ENCODE results near the gene PPT2.

The PPT2 gene

GRCh38 chr6:32151863-32152768 is 1.8 kb upstream of the PPT2 start, which contains the start of gene PRRT1:
Gene PRRT1, minus strand, starts transcription at chr6:32151939. Its CDS starts 112 bp downstream, at chr6:32151827.
- H3K4me3 ChIP-seq (ENCODE audit: low read depth, low read length) = no peak within 1 kb of the TSS
- TF ChIP-seq, protein P1, sequence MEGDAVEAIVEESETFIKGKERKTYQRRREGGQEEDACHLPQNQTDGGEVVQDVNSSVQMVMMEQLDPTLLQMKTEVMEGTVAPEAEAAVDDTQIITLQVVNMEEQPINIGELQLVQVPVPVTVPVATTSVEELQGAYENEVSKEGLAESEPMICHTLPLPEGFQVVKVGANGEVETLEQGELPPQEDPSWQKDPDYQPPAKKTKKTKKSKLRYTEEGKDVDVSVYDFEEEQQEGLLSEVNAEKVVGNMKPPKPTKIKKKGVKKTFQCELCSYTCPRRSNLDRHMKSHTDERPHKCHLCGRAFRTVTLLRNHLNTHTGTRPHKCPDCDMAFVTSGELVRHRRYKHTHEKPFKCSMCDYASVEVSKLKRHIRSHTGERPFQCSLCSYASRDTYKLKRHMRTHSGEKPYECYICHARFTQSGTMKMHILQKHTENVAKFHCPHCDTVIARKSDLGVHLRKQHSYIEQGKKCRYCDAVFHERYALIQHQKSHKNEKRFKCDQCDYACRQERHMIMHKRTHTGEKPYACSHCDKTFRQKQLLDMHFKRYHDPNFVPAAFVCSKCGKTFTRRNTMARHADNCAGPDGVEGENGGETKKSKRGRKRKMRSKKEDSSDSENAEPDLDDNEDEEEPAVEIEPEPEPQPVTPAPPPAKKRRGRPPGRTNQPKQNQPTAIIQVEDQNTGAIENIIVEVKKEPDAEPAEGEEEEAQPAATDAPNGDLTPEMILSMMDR (IDR thresholded peaks at IDR 0.05; ENCODE audit: low read depth, low read length, missing control alignments) = no peak
- DNase-seq (ENCODE audit: low read depth) = no peak

- H3K4me3 ChIP-seq (ENCODE audit: low read depth, low read length) = no peak overlapping the region
- DNase-seq (ENCODE audit: low read depth) = no peak
Measured at GRCh38 chr6:32152769-32153563, 975 bp upstream of the PPT2 start.

DNA sequence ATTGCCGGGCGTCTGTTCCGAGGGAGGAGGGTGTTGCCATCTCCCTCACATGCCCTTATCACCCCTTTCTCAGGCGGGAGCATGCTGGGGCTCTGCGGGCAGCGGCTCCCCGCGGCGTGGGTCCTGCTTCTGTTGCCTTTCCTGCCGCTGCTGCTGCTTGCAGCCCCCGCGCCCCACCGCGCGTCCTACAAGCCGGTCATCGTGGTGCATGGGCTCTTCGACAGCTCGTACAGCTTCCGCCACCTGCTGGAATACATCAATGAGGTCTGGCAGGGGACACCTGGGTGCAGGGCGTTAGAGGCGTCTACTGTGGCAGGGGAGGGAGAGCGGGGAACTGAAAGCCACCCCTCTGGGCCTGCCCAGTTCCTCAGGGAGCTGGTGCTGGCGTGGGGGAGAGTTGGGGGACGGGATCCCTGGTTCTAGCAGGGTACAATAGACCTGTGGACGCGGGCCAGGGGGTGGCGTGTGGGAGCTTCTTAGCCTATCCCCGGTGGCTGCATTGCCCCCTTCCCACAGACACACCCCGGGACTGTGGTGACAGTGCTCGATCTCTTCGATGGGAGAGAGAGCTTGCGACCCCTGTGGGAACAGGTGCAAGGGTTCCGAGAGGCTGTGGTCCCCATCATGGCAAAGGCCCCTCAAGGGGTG is 697 bp downstream of the PPT2 start:
- DNase-seq (ENCODE audit: low read depth) = no peak
- H3K4me3 ChIP-seq (ENCODE audit: low read depth, low read length) = peak overlapping the region; percentile 57
- TF ChIP-seq, protein P1 (IDR thresholded peaks at IDR 0.05; ENCODE audit: low read depth, low read length, missing control alignments) = peak; percentile 44

More at GRCh38 chr6:32152769-32153563, 975 bp upstream of the PPT2 start:
- TF ChIP-seq, protein P1 (IDR thresholded peaks at IDR 0.05; ENCODE audit: low read depth, low read length, missing control alignments) = no peak

GRCh38 chr6:32156891-32157290 is 3.0 kb downstream of the PPT2 start:
- DNase-seq (ENCODE audit: low read depth) = no peak
- TF ChIP-seq, protein P1 (IDR thresholded peaks at IDR 0.05; ENCODE audit: low read depth, low read length, missing control alignments) = no peak
- no peak overlapping the region for H3K4me3 ChIP-seq (ENCODE audit: low read depth, low read length)

DNA sequence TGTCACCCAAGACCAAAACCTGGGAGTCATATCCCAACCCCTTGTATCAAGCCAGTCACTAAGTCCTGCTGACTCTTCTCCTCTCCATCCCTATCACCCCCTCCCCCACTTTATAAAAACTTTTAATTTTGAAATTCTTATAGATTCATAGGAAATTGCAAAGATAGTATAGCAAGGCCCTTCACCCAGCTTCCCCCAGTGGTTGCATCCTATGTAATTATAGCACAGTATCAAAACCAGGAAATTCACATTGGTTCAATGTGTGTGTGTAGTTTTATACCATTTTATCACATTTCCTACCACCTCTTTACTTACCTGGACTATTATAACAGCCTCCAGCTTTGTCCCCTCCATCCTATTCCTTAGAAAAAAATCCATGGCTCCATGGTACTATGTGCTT is 4.1 kb downstream of the PPT2 start:
- H3K4me3 ChIP-seq (ENCODE audit: low read depth, low read length) = no peak overlapping the region

More for the DNA sequence above, 4.1 kb downstream of the PPT2 start:
- TF ChIP-seq, protein P1 (IDR thresholded peaks at IDR 0.05; ENCODE audit: low read depth, low read length, missing control alignments) = no peak
- DNase-seq (ENCODE audit: low read depth) = no peak

All from GM12864 (cell line).